Uterus (tissue), 4 donors: ENCODE results near the gene UBAC1. TPM values are rescaled to one million over a fixed set of nuclear protein-coding genes. Genes with fewer than 3 reads are reported as not detected.
A peak's percentile ranks its signal among the peaks of the same experiment; 100 is the strongest.

Experiments
- DNase-seq, 2 donors: peaks; one replicate each; pipeline ENCODE4 v3.0.0-alpha.2; 2019 to 2020
- H3K27ac ChIP-seq, 2 donors: fragments of 200-600 bp; sonication (generic); 1 replicate in 1 of 2; 2 replicates in 1 of 2; pipeline ENCODE4 v1.5.1; 2016 to 2018
- H3K27me3 ChIP-seq, 2 donors: fragments of 200-600 bp; sonication (generic); one replicate each; pipeline ENCODE4 v1.5.1; 2018 to 2019; ENCODE audit warnings: control low read depth in 1 of 2
- H3K36me3 ChIP-seq, 2 donors: fragments of 200-600 bp; sonication (generic); one replicate each; pipeline ENCODE4 v1.5.1; 2019; ENCODE audit warnings: control low read depth in 1 of 2
- H3K4me1 ChIP-seq, 2 donors: fragments of 200-600 bp; sonication (generic); one replicate each; pipeline ENCODE4 v1.5.1; 2018 to 2019; ENCODE audit warnings: control low read depth in 1 of 2
- H3K4me3 ChIP-seq, 2 donors: fragments of 200-600 bp; sonication (generic); 1 replicate in 1 of 2; 2 replicates in 1 of 2; pipeline ENCODE4 v1.5.1; 2018 to 2019; ENCODE audit warnings: mild to moderate bottlenecking in 1 of 2
- H3K9me3 ChIP-seq, 2 donors: fragments of 200-600 bp; sonication (generic); one replicate each; pipeline ENCODE4 v1.5.1; 2019; ENCODE audit warnings: control low read depth in 1 of 2
- POLR2A ChIP-seq, 2 donors: fragments of 450-650 bp; IDR thresholded peaks; one replicate each; pipeline ENCODE4 v1.6.1; 2016; ENCODE audit warnings: antibody characterized with exemption in 2 of 2, mild to moderate bottlenecking in 1 of 2, moderate library complexity in 1 of 2
- intact Hi-C: fragments of 100-400 bp; cut with DNase I; formaldehyde crosslinking; loops from one replicate; pipeline ENCODE4 v1.15.1; 2023; ENCODE audit warnings: low total_unique reads
- total RNA-seq, 4 donors: library from RNA; depleted of rRNA in 3 of 4; stranded (reverse); fragments of >200 nt in 3 of 4; gene quantifications; one replicate each; pipeline versions ENCODE4 v1.1.0 to v1.2.4, GENCODE V29; 2014 to 2023
- TF ChIP-seq, protein P1 (sequence below), 4 experiments: fragments of 200-600 bp in 2 of 4; fragments of 450-650 bp in 2 of 4; sonication (generic) in 2 of 4; IDR thresholded peaks; one replicate each; pipeline ENCODE4 v1.5.1; 2016 to 2019; ENCODE audit warnings: antibody characterized with exemption in 4 of 4, mild to moderate bottlenecking in 2 of 4, moderate library complexity in 1 of 4
- donor health status: DM: yes; HTN: yes; CAD: no.

UBAC1 gene
- total RNA-seq, 4 donors from 2014 or later, result 25.1 to 46.1 (median 35.8) TPM

DNA sequence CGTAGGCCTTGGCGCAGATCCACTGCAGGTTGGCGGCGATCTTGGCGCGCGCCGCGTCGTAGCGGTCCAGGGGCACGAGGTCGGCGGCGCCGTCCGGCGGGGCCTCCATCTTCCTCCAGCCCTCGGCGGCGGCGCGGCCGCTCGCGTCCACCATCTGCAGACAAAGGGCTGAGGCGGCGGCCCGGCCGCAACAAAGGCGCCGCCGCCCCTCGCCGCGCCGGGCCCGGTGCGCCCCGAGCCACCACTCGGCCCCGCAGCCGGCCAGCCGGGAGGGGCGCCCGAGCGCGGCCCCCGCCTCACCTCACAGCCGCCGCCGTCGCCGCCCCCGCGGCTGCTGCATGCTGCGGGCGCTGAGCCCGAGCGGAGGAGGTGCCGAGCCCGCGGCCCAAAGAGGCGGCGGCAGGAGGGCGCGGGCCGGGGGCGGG is 54.2 kb downstream of the UBAC1 start:
- peak overlapping the region; percentile 57 to 72 for H3K27ac ChIP-seq
- no peaks in the 10 kb centered on the region for H3K27me3 ChIP-seq
- H3K4me1 ChIP-seq, result peaks cover 0 to 8% of the 10 kb centered on the region in 2 donors
- H3K4me3 ChIP-seq, result peak overlapping the region; percentile 42 to 84
- H3K36me3 ChIP-seq, result no peaks in the 10 kb centered on the region
- TF ChIP-seq POLR2A (IDR thresholded peaks at IDR 0.05), result no peak
- TF ChIP-seq, protein P1, sequence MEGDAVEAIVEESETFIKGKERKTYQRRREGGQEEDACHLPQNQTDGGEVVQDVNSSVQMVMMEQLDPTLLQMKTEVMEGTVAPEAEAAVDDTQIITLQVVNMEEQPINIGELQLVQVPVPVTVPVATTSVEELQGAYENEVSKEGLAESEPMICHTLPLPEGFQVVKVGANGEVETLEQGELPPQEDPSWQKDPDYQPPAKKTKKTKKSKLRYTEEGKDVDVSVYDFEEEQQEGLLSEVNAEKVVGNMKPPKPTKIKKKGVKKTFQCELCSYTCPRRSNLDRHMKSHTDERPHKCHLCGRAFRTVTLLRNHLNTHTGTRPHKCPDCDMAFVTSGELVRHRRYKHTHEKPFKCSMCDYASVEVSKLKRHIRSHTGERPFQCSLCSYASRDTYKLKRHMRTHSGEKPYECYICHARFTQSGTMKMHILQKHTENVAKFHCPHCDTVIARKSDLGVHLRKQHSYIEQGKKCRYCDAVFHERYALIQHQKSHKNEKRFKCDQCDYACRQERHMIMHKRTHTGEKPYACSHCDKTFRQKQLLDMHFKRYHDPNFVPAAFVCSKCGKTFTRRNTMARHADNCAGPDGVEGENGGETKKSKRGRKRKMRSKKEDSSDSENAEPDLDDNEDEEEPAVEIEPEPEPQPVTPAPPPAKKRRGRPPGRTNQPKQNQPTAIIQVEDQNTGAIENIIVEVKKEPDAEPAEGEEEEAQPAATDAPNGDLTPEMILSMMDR (IDR thresholded peaks at IDR 0.05), result peak in 1 of 4 experiments; percentile 13
- peak in 1 of 2 donors; percentile 33 for DNase-seq
- H3K9me3 ChIP-seq, result no peaks in the 10 kb centered on the region
- intact Hi-C loops, result no loop called here

DNA sequence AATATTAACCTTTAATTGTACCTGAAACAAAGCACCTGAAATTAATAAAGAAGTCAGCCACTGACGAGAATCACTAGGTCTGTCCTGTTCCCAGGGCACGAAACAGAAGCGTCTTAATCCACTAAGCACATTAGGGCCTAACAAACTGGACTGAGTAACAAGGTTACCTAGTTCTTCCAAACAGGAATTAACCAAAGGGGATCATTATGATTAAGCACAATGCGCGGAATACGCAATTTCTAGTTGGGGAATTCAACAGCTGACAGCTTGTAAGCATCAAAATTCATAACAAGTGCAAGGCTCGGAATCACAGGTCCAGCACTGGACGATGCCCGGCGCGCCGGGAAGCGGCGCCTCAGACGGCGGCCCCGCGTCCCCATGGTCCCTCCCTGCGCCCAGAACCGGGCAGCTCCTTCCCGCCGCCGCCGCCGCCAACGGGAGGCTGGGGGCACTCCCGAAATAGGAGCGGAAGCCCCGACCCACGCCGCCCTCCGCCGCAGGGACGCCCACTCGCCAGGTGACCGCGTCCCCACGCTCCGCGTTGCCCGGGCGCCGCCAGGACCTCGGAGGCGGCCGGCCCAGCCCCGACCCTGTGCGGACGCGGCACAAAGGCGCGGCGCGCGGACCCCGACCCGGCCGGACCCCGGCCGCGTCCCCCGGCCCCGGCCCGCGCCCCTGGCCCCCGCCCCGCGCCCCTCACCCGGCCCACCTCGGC is 54.7 kb downstream of the UBAC1 start:
- H3K9me3 ChIP-seq, result no peaks in the 10 kb centered on the region
- peak in 1 of 2 donors; percentile 23 for DNase-seq
- H3K27ac ChIP-seq, result peak overlapping the region; percentile 57 to 72
- peaks cover 0 to 8% of the 10 kb centered on the region in 2 donors for H3K4me1 ChIP-seq
- H3K27me3 ChIP-seq, result no peaks in the 10 kb centered on the region
- TF ChIP-seq POLR2A (IDR thresholded peaks at IDR 0.05), result peak in 1 of 2 donors; percentile 9
- TF ChIP-seq, protein P1 (IDR thresholded peaks at IDR 0.05), result no peak
- intact Hi-C loops, result no loop called here
- no peaks in the 10 kb centered on the region for H3K36me3 ChIP-seq
- peak overlapping the region; percentile 42 to 84 for H3K4me3 ChIP-seq

DNA sequence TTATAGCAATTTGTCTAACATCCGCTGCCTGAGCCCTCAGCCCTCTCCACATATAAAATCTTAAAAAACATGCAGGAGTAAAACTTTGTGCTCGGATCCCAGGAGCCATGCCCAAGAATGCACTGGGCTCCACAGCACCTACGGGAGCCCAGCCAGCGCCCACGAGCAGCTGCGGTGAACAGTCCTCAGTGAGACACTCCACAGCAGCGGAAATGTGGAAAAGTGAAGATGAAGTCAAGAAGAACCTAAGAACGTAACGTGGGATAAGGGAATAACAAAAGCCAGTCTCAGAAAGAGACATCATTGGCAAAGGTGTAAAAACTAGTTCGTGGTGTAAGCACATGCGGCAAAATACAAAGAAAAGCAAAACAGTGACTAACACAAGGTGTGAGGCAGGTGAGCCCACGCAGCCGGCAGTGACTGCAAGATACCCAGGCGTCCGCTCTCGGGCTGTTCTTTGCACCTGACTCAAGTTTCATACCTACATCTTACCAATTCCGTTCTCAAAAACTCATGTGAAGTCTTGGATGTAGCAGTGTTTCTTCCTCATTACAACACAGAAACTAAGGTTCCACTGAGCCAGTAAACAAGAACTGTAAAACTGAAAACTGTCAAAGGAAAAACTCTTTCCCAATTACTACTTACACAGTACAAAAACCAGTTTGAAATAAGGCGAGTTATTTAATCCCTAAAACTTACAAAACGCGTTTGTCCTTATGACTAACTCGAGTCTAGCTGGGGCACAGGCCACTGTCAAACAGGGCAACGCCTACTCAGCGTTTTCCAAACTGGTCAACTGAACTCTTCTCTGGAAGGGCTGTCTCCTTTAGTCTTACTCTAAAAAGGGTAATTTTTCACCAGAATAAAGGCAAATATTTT is 55.6 kb downstream of the UBAC1 start:
- H3K27me3 ChIP-seq, result no peaks in the 10 kb centered on the region
- H3K9me3 ChIP-seq, result no peaks in the 10 kb centered on the region
- peak overlapping the region; percentile 42 to 84 for H3K4me3 ChIP-seq
- peaks cover 0 to 8% of the 10 kb centered on the region in 2 donors for H3K4me1 ChIP-seq
- DNase-seq, result no peak
- intact Hi-C loops, result no loop called here
- no peak for TF ChIP-seq POLR2A (IDR thresholded peaks at IDR 0.05)
- TF ChIP-seq, protein P1 (IDR thresholded peaks at IDR 0.05), result no peak
- peak overlapping the region in 1 of 2 donors; percentile 57 for H3K27ac ChIP-seq
- H3K36me3 ChIP-seq, result no peaks in the 10 kb centered on the region

DNA sequence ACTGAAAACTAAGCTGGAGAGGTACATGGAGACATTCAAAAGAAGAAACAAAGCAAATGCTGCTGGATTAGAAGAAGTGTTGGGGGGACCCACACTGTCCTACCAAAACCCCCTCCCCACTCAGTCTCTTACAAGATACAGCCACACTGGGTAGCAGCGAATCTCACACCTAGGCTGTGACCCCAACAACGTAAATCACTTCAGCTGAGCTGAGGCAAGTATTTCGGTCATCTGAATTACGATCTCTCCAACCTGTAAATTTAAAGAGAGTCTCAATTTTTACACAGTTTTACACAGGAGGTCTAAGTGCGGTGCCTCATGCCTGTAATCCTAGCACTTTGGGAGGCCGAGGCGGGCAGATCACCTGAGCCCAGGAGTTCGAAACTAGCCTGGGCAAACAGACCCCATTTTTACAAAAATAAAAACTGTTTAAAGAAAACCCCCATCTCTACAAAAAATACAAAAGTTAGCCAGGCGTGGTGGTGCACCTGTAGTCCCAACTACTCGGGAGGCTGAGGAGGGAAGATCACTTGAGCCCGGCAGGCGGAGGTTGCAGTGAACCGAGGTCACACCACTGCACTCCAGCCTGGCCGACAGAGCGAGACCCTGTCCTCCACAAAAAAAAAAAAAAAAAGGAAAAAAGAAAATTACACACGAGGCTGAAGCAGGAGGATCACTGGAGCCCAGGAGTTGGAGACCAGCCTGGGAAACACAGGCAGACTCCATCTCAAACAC is 57.2 kb downstream of the UBAC1 start:
- Histone ChIP-seq H3K27me3 (no peaks in the 10 kb centered on the region), H3K9me3 (no peaks in the 10 kb centered on the region), H3K4me3 (no peak overlapping the region), H3K27ac (no peak overlapping the region), H3K4me1 (peaks cover 0 to 8% of the 10 kb centered on the region in 2 donors), H3K36me3 (no peaks in the 10 kb centered on the region)
- no peak for TF ChIP-seq POLR2A (IDR thresholded peaks at IDR 0.05)
- TF ChIP-seq, protein P1 (IDR thresholded peaks at IDR 0.05), result no peak
- DNase-seq, result no peak
- intact Hi-C loops, result no loop called here
